Raji (cell line): ENCODE results near the gene USB1.

Experiments
- POLR2A ChIP-seq: IDR thresholded peaks from 2 replicates; pipeline ENCODE4 v1.6.1; 2011; ENCODE audit warnings: low read depth, low read length, control low read depth; ENCODE audit not compliant: insufficient read depth

Gene USB1

GRCh38 chr16:58054289-58054688, 53.1 kb downstream of the USB1 start:
- no peak for TF ChIP-seq POLR2A

DNA sequence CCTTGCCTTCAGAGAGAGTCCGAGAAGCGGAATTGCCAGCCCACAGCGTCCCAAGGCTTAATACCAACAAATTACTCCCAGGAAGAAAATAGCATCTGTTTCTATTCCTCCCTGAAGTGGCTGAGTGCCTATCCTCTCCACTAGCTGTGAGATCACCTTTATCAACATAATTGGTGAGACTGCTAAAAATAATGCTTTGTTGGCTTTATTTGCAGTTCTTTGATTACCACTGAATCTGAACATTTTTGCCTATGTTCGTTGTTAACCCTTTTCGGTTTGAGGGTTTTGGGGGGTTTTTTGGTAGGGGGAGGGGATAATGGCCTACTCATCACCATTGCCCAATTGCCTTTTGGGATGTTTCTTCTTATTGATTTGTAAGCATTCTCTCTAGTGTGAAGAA, 55.4 kb downstream of the USB1 start:
- TF ChIP-seq POLR2A, result no peak

GRCh38 chr16:58057121-58057520, 55.9 kb downstream of the USB1 start:
- no peak for TF ChIP-seq POLR2A

DNA sequence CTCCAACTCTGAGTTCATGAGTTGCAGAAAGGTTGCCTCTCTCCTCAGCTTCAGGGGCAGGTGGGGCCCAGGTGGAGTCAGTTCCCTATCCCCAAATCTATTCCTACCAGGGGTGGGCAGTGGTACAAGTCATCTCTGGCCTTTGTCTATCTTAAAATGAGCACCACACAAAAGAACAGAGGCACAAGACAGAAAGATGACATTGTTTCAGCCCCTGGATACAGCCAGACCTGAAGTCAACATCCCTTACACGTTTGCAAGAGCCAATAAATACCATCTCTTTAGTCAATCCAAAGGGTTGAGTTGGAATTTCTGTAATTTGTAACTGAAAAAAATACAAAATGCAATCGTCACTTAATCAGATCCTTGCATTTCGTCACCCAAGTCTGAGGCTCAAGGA, 56.6 kb downstream of the USB1 start:
- TF ChIP-seq POLR2A, result no peak

GRCh38 chr16:58062821-58063220, 61.6 kb downstream of the USB1 start:
- TF ChIP-seq POLR2A, result no peak

- TF ChIP-seq POLR2A, result no peak
Measured at GRCh38 chr16:58063377-58064076, 62.3 kb downstream of the USB1 start.

GRCh38 chr16:58070585-58070984, 69.4 kb downstream of the USB1 start:
- TF ChIP-seq POLR2A, result no peak
